NCI-H1417 treated with DMSO at 0.1 percent for 48 hours (cell line): ENCODE measurements around the gene OR52E6.

ENCODE experiments used
- DNase-seq: peaks from one replicate; lab custom pipeline; 2025; lab: John Stamatoyannopoulos, UW

OR52E6 gene

DNA sequence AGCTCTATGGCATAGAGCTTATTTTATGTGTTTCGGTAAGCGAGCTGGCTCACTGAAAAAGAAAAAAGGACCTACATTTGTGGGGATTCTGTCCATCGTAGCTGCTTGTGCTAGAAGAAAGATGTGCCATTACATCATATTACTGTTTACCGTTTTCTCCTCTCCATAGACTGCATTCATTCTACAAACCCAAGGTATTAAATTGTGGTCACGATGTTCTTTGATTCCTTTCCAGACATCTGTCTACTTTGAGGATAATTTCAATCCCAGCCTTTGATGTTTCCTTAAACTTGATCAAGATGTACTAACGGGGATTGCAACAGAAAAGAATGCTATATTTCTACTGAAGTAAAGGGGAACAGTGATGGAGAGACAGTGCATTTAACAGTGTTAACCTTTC is 45.2 kb downstream of the OR52E6 start:
- DNase-seq, result no peak

DNA sequence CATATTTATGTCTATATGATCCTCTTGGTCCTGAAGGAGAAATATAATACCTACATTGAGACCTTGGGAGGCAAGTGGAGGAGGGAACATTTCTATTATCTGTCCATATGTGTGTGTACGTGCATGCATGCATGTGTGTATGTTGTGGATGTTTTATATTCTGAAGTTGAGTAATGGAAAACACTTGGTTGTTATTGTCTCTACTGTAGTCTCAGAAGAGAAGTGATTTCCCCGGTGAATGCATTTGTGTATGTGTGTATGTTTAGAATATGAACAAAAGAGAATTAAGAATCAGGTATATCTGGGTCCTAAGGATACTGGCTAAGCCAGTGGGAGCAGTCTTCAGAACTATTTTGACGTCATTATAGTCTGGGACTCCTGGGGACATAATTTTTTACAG is 50.5 kb downstream of the OR52E6 start, which contains the start of gene OR52N1:
TSS of gene OR52N1 (minus strand) at position 101 of the 400 bp plus-strand sequence. CDS start 2,449 bp downstream, outside the sequence.
- no peak for DNase-seq
